PFSK-1 (cell line): ENCODE data around the gene VEPH1.

ENCODE experiments used
- FOXP2 ChIP-seq: optimal IDR thresholded peaks from 2 replicates; pipeline ENCODE3; 2011; ENCODE audit warnings: borderline replicate concordance, control low read depth, inconsistent platforms; ENCODE audit not compliant: insufficient read depth; ENCODE audit errors: extremely low read length, extremely low read depth
- POLR2AphosphoS5 ChIP-seq: IDR thresholded peaks from 2 replicates; pipeline ENCODE4 v1.6.1; 2012; ENCODE audit warnings: low read depth, mild to moderate bottlenecking, control low read depth, low read length, moderate library complexity
- REST ChIP-seq, 2 experiments: IDR thresholded peaks; 2 replicates each; pipeline versions ENCODE4 v1.6.1 to v1.8.0; 2011 to 2012; ENCODE audit warnings: low read depth in 2 of 2, low read length in 2 of 2, control low read depth in 1 of 2, inconsistent platforms in 1 of 2, mild to moderate bottlenecking in 1 of 2, moderate library complexity in 1 of 2; ENCODE audit not compliant: insufficient read depth in 1 of 2
- SIN3A ChIP-seq: IDR thresholded peaks from 2 replicates; pipeline ENCODE4 v1.6.1; 2012; ENCODE audit warnings: mild to moderate bottlenecking, low read length, moderate library complexity, borderline replicate concordance; ENCODE audit not compliant: insufficient read depth

- TF ChIP-seq SIN3A, result no peak
- TF ChIP-seq POLR2AphosphoS5, result no peak
- no peak for TF ChIP-seq REST (IDR thresholded peaks at IDR 0.05; ENCODE audit: insufficient read depth in 1 of 2, low read depth in 2 of 2, low read length in 2 of 2)
- TF ChIP-seq FOXP2, result no peak
These were observed 86.0 kb downstream of the VEPH1 start for GRCh38 chr3:157417247-157417646.
